Spleen (tissue), 11 donors: ENCODE measurements around the gene INSYN1. TPM values are rescaled to one million over a fixed set of nuclear protein-coding genes. Genes with fewer than 3 reads are reported as not detected.

Experiments used
- DNase-seq: peaks from one replicate; pipeline ENCODE4 v3.0.0-alpha.2; 2020
- H3K27ac ChIP-seq, 8 donors: fragments of 200-600 bp; sonication (generic) in 7 of 8; 1 replicate in 4 of 8; 2 replicates in 4 of 8; pipeline versions ENCODE4 v1.5.0 to v1.8.0; 2016 to 2021; ENCODE audit warnings: inconsistent platforms in 4 of 8, mild to moderate bottlenecking in 4 of 8, moderate library complexity in 1 of 8
- H3K27me3 ChIP-seq, 7 donors: fragments of 200-600 bp; sonication (generic) in 6 of 7; replicated peaks in 1 of 7; 1 replicate in 4 of 7; 2 replicates in 3 of 7; pipeline versions ENCODE4 v1.5.0 to v1.8.0; 2016 to 2021; ENCODE audit warnings: inconsistent platforms in 3 of 7, mild to moderate bottlenecking in 1 of 7
- H3K36me3 ChIP-seq, 6 donors: fragments of 200-600 bp; sonication (generic) in 5 of 6; 1 replicate in 4 of 6; 2 replicates in 2 of 6; pipeline versions ENCODE4 v1.5.0 to v1.8.0; 2016 to 2021; ENCODE audit warnings: inconsistent platforms in 2 of 6
- H3K4me1 ChIP-seq, 6 donors: fragments of 200-600 bp; sonication (generic) in 5 of 6; 1 replicate in 3 of 6; 2 replicates in 3 of 6; pipeline versions ENCODE4 v1.5.0 to v1.8.0; 2016 to 2021; ENCODE audit warnings: inconsistent platforms in 3 of 6
- H3K4me3 ChIP-seq, 8 donors: fragments of 200-600 bp; sonication (generic) in 7 of 8; 1 replicate in 4 of 8; 2 replicates in 4 of 8; pipeline versions ENCODE4 v1.5.0 to v1.8.0; 2016 to 2021; ENCODE audit warnings: inconsistent platforms in 4 of 8, mild to moderate bottlenecking in 4 of 8, moderate library complexity in 2 of 8
- H3K9me3 ChIP-seq, 8 donors: fragments of 200-600 bp; sonication (generic) in 7 of 8; 1 replicate in 4 of 8; 2 replicates in 4 of 8; pipeline versions ENCODE4 v1.5.0 to v1.8.0; 2016 to 2021; ENCODE audit warnings: inconsistent platforms in 4 of 8
- POLR2A ChIP-seq, 3 donors: fragments of 450-650 bp; IDR thresholded peaks; one replicate each; pipeline ENCODE4 v1.5.1; 2017; ENCODE audit warnings: antibody characterized with exemption in 3 of 3, mild to moderate bottlenecking in 1 of 3
- POLR2AphosphoS5 ChIP-seq, 3 donors: sonication (generic); formaldehyde crosslinking; IDR thresholded peaks; one replicate each; pipeline ENCODE4 v1.5.1; 2017; ENCODE audit warnings: antibody characterized with exemption in 3 of 3
- WGBS, 5 donors: extraction: QIAGEN DNeasy Blood & Tissue Kit in 3 of 5; methylation state at CpG; one replicate each; pipeline versions ENCODE4 v1.1.5 to v1.1.7; 2013 to 2018; 5-methylcytosine and 5-hydroxymethylcytosine counted together
- intact Hi-C: fragments of 100-400 bp; cut with DNase I; formaldehyde crosslinking; loops from one replicate; pipeline ENCODE4 v1.15.0; 2023; ENCODE audit warnings: low total_unique reads
- polyA plus RNA-seq, 3 donors: library from polyadenylated mRNA; stranded (reverse); fragments of 200-250 nt; gene quantifications; one replicate each; pipeline ENCODE4 v1.2.1, GENCODE V29; 2013
- total RNA-seq, 7 donors: library from RNA; depleted of rRNA in 3 of 7; stranded (reverse); fragments of >200 nt in 3 of 7; fragmentation: NEBNext Ultra II Directional in 4 of 7; extraction: Animal tissue kit (Norgen Biotek cat#: 25700) in 4 of 7; gene quantifications; one replicate each; pipeline versions ENCODE4 v1.1.0 to v1.2.1, GENCODE V29; 2016 to 2021
- TF ChIP-seq, protein P1 (sequence below), 11 experiments: fragments of 200-600 bp in 7 of 11; fragments of 450-650 bp in 4 of 11; sonication (generic) in 4 of 11; IDR thresholded peaks in 8 of 11; conservative IDR thresholded peaks in 3 of 11; 1 replicate in 7 of 11; 2 replicates in 4 of 11; pipeline versions ENCODE4 v1.4.0 to v1.8.0; 2016 to 2021; ENCODE audit warnings: antibody characterized with exemption in 11 of 11, inconsistent platforms in 4 of 11, mild to moderate bottlenecking in 1 of 11
- donor health status: healthy with polysubstance abuse.
- donor health status: DM: no; HTN: no; CAD: no; lungs with moderate emphysema.
- donor health status: DM: no; HTN: no; CAD: no.
- donor health status: Bipolar disorder and iron deficiency.
- donor health status: healthy.
- donor health status: DM: no; HTN: no; CAD: no.
- donor health status: DM: yes; HTN: yes; CAD: no.

INSYN1 gene
- total and polyA plus RNA-seq, 10 donors, result 0.11 to 2.8 (median 0.74) TPM; not detected in 1

GRCh38 chr15:73686781-73687256 is 66.3 kb downstream of the INSYN1 start:
- intact Hi-C loops, result no loop called here
- TF ChIP-seq POLR2AphosphoS5 (IDR thresholded peaks at IDR 0.05) (peak in 1 of 3 donors; percentile 75), POLR2A (IDR thresholded peaks at IDR 0.05) (no peak)
- DNase-seq, result peak; percentile 43
- Histone ChIP-seq H3K4me3 (peak overlapping the region in 2 of 8 donors; percentile 64 to 71), H3K27ac (peak overlapping the region in 2 of 8 donors; percentile 31 to 45), H3K4me1 (peaks cover 4 to 77% (median 53%) of the 10 kb centered on the region in 6 donors), H3K36me3 (no peaks in the 10 kb centered on the region), H3K9me3 (no peaks in the 10 kb centered on the region), H3K27me3 (peaks cover 0 to 62% (median 13%) of the 10 kb centered on the region in 7 donors)
- WGBS, 5 donors, result 51 to 65% (median 56%) methylated on average over 4 of the region's 4 CpGs

GRCh38 chr15:73685981-73686380 is 67.2 kb downstream of the INSYN1 start:
- H3K4me1 ChIP-seq, result peaks cover 4 to 71% (median 49%) of the 10 kb centered on the region in 6 donors

More at GRCh38 chr15:73685981-73686380, 67.2 kb downstream of the INSYN1 start:
- Histone ChIP-seq H3K4me3 (peak overlapping the region in 2 of 8 donors; percentile 64 to 71), H3K36me3 (no peaks in the 10 kb centered on the region), H3K27me3 (peaks cover 0 to 71% (median 13%) of the 10 kb centered on the region in 7 donors), H3K9me3 (no peaks in the 10 kb centered on the region), H3K27ac (peak overlapping the region in 2 of 8 donors; percentile 31 to 45)
- intact Hi-C loops, result no loop called here
- WGBS, 5 donors, result 60 to 85% (median 79%) methylated on average over 6 of the region's 6 CpGs
- DNase-seq, result no peak
- TF ChIP-seq, protein P1, sequence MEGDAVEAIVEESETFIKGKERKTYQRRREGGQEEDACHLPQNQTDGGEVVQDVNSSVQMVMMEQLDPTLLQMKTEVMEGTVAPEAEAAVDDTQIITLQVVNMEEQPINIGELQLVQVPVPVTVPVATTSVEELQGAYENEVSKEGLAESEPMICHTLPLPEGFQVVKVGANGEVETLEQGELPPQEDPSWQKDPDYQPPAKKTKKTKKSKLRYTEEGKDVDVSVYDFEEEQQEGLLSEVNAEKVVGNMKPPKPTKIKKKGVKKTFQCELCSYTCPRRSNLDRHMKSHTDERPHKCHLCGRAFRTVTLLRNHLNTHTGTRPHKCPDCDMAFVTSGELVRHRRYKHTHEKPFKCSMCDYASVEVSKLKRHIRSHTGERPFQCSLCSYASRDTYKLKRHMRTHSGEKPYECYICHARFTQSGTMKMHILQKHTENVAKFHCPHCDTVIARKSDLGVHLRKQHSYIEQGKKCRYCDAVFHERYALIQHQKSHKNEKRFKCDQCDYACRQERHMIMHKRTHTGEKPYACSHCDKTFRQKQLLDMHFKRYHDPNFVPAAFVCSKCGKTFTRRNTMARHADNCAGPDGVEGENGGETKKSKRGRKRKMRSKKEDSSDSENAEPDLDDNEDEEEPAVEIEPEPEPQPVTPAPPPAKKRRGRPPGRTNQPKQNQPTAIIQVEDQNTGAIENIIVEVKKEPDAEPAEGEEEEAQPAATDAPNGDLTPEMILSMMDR (IDR thresholded peaks at IDR 0.05 in 8 of 11, conservative IDR thresholded peaks at IDR 0.05 in 3 of 11), result no peak
- no peak for TF ChIP-seq POLR2AphosphoS5 (IDR thresholded peaks at IDR 0.05)
- no peak for TF ChIP-seq POLR2A (IDR thresholded peaks at IDR 0.05)

Other genes with a start within 250 kb of the INSYN1 start
- gene NPTN, start 120.0 kb downstream of the INSYN1 start, total RNA-seq, result 100 to 1,000 TPM in 5 of 7 donors, 10 to 100 TPM in 2; 79.5 to 130 (median 102) TPM
- gene NPTN, start 120.0 kb downstream of the INSYN1 start, polyA plus RNA-seq, result 10 to 100 TPM; 18.9 to 28.8 (median 23.8) TPM
- gene CD276, start 69.0 kb downstream of the INSYN1 start, total RNA-seq, result 10 to 100 TPM; 17.8 to 95.6 (median 34.9) TPM
- 10 to 100 TPM in 2 of 3 donors, 1 to 10 TPM in 1; 9.8 to 19.7 (median 17.2) TPM for gene CD276, start 69.0 kb downstream of the INSYN1 start, polyA plus RNA-seq
- not detected for gene TBC1D21, start 120.2 kb upstream of the INSYN1 start, total RNA-seq
- not detected for gene TBC1D21, start 120.2 kb upstream of the INSYN1 start, polyA plus RNA-seq
- 1 to 10 TPM; 3.3 to 9.4 (median 6.4) TPM for gene LOXL1, start 173.1 kb upstream of the INSYN1 start, total RNA-seq
- 10 to 100 TPM in 1 of 3 donors, 1 to 10 TPM in 2; 7.9 to 11.3 (median 9.4) TPM for gene LOXL1, start 173.1 kb upstream of the INSYN1 start, polyA plus RNA-seq
- gene STOML1, start 238.9 kb upstream of the INSYN1 start, total RNA-seq, result 10 to 100 TPM in 3 of 7 donors, 1 to 10 TPM in 4; 9.0 to 15.2 (median 9.6) TPM
- gene STOML1, start 238.9 kb upstream of the INSYN1 start, polyA plus RNA-seq, result 10 to 100 TPM in 2 of 3 donors, 1 to 10 TPM in 1; 8.2 to 12.4 (median 10.4) TPM
- 100 to 1,000 TPM in 2 of 7 donors, 10 to 100 TPM in 5; 79.5 to 127 (median 88.4) TPM for gene PML, start 241.4 kb upstream of the INSYN1 start, total RNA-seq
- 10 to 100 TPM; 17.5 to 34.6 (median 26.1) TPM for gene PML, start 241.4 kb upstream of the INSYN1 start, polyA plus RNA-seq